Common myeloid progenitor, CD34-positive (primary cell): ENCODE results near the gene HFE.

Experiments
- CTCF ChIA-PET: fragments of 350-600 bp; sonication (Branson Sonifier 250); formaldehyde crosslinking; loops from one replicate; lab custom pipeline; 2021; ENCODE audit warnings: antibody characterized with exemption; lab: Charles Lee
- POLR2A ChIA-PET: fragments of 350-600 bp; sonication (Branson Sonifier 250); formaldehyde crosslinking; loops from one replicate; lab custom pipeline; 2021; ENCODE audit warnings: antibody characterized with exemption; lab: Charles Lee
- DNase-seq, 3 donors: peaks; one replicate each; pipeline versions ENCODE4 v3.0.0 to v3.0.0-alpha.2; 2013
- H3K27ac ChIP-seq, 2 experiments: 1 replicate in 1 of 2; 2 replicates in 1 of 2; pipeline ENCODE4 v1.7.0; 2013; ENCODE audit warnings: inconsistent platforms in 2 of 2, low read length in 2 of 2, mild to moderate bottlenecking in 2 of 2, low read depth in 1 of 2, moderate library complexity in 1 of 2; ENCODE audit not compliant: severe bottlenecking in 2 of 2, insufficient read depth in 1 of 2, poor library complexity in 1 of 2
- H3K27me3 ChIP-seq, 5 experiments: replicated peaks in 2 of 5; 1 replicate in 3 of 5; 2 replicates in 2 of 5; pipeline versions ENCODE4 v1.6.1 to v1.7.0; 2013; ENCODE audit warnings: low read length in 4 of 5, mild to moderate bottlenecking in 2 of 5, moderate library complexity in 2 of 5, inconsistent platforms in 1 of 5; ENCODE audit not compliant: insufficient read depth in 5 of 5, control insufficient read depth in 4 of 5
- H3K36me3 ChIP-seq, 4 experiments: 1 replicate in 2 of 4; 2 replicates in 2 of 4; pipeline versions ENCODE4 v1.6.1 to v1.7.0; 2013; ENCODE audit warnings: low read length in 3 of 4, control low read depth in 1 of 4, mild to moderate bottlenecking in 1 of 4; ENCODE audit not compliant: control insufficient read depth in 4 of 4, insufficient read depth in 4 of 4
- H3K4me1 ChIP-seq, 4 experiments: 1 replicate in 3 of 4; 2 replicates in 1 of 4; pipeline versions ENCODE4 v1.6.1 to v1.7.1; 2013; ENCODE audit warnings: low read length in 3 of 4, mild to moderate bottlenecking in 3 of 4, control low read depth in 1 of 4, inconsistent platforms in 1 of 4, moderate library complexity in 1 of 4; ENCODE audit not compliant: control insufficient read depth in 4 of 4, insufficient read depth in 4 of 4; ENCODE audit errors: control extremely low read depth in 1 of 4
- H3K4me3 ChIP-seq, 7 experiments: 1 replicate in 4 of 7; 2 replicates in 3 of 7; pipeline versions ENCODE4 v1.5.1 to v1.7.0; 2013; ENCODE audit warnings: mild to moderate bottlenecking in 7 of 7, low read length in 6 of 7, moderate library complexity in 6 of 7, inconsistent platforms in 2 of 7, low read depth in 2 of 7, control low read depth in 1 of 7; ENCODE audit not compliant: insufficient read depth in 4 of 7, control insufficient read depth in 1 of 7; ENCODE audit errors: extremely low read depth in 1 of 7
- H3K9me3 ChIP-seq, 5 experiments: 1 replicate in 4 of 5; 2 replicates in 1 of 5; pipeline versions ENCODE4 v1.6.1 to v1.7.1; 2013; ENCODE audit warnings: low read length in 4 of 5, mild to moderate bottlenecking in 2 of 5, inconsistent platforms in 1 of 5, low read depth in 1 of 5, moderate library complexity in 1 of 5; ENCODE audit not compliant: control insufficient read depth in 4 of 5, insufficient read depth in 2 of 5; ENCODE audit errors: control extremely low read depth in 1 of 5
- WGBS: methylation state at CpG from one replicate; pipeline ENCODE4 v1.1.5; 2013; ENCODE audit not compliant: insufficient coverage; 5-methylcytosine and 5-hydroxymethylcytosine counted together

Gene HFE

GRCh38 chr6:26094036-26094435 is 6.8 kb downstream of the HFE start:
- Histone ChIP-seq H3K36me3 (no peaks in the 10 kb centered on the region), H3K4me1 (no peaks in the 10 kb centered on the region), H3K27ac (no peak overlapping the region), H3K4me3 (no peak overlapping the region), H3K9me3 (no peaks in the 10 kb centered on the region), H3K27me3 (no peaks in the 10 kb centered on the region)
- WGBS: 86% methylated on average over 5 of the region's 5 CpGs
- ChIA-PET POLR2A (interaction anchor here (1.1 kb wide), 1 partner anchor 1039 kb away, joined by 3 read pairs; a partner anchor contains a TSS), CTCF (interaction anchor here (1.8 to 20.4 kb wide), 3 partner anchors 10 to 68 kb away, joined by 5 to 637 read pairs (median 8); a partner anchor contains a TSS)
- no peak for DNase-seq

- H3K9me3 ChIP-seq: no peaks in the 10 kb centered on the region
- H3K4me3 ChIP-seq: no peak overlapping the region
- no peaks in the 10 kb centered on the region for H3K27me3 ChIP-seq
- peaks cover 0 to under 1% (median 0%) of the 10 kb centered on the region in 4 experiments for H3K4me1 ChIP-seq
- CTCF ChIA-PET: interaction anchor here (0.9 to 20.4 kb wide), 14 partner anchors 10 to 99 kb away, joined by 3 to 637 read pairs (median 4); partner anchors contain the start of gene HFE
- POLR2A ChIA-PET: no interaction called here
- WGBS: no CpG with 5 or more reads among the region's 5 CpGs
- H3K27ac ChIP-seq: no peak overlapping the region
- DNase-seq: peak; percentile 72 to 81 (median 77)
- H3K36me3 ChIP-seq: no peaks in the 10 kb centered on the region
These were observed 10.1 kb downstream of the HFE start for GRCh38 chr6:26097268-26097875.

GRCh38 chr6:26103141-26103769 is 16.0 kb downstream of the HFE start:
- Histone ChIP-seq H3K4me3 (peak overlapping the region in 6 of 7 experiments; percentile 26 to 84 (median 71)), H3K4me1 (peaks cover 6 to 20% (median 14%) of the 10 kb centered on the region in 4 experiments), H3K27me3 (no peaks in the 10 kb centered on the region), H3K36me3 (no peaks in the 10 kb centered on the region), H3K9me3 (peaks cover 0 to 2% (median 0%) of the 10 kb centered on the region in 5 experiments), H3K27ac (peak overlapping the region in 1 of 2 experiments; percentile 81)
- CTCF ChIA-PET: interaction anchor here (1.2 to 20.4 kb wide), 5 partner anchors 10 to 55 kb away, joined by 3 to 637 read pairs (median 8); partner anchors contain the start of gene HFE
- POLR2A ChIA-PET: interaction anchor here (0.5 to 2.2 kb wide), 11 partner anchors 21 to 113 kb away, joined by 3 to 22 read pairs (median 4); a partner anchor contains a TSS
- WGBS: 52% methylated on average over 5 of the region's 9 CpGs
- DNase-seq: no peak

- POLR2A ChIA-PET: interaction anchor here (0.5 to 2.2 kb wide), 15 partner anchors 20 to 112 kb away, joined by 3 to 22 read pairs (median 4); a partner anchor contains a TSS
- DNase-seq: peak; percentile 95 to 98 (median 97)
- peaks cover 0 to 2% (median 0%) of the 10 kb centered on the region in 5 experiments for H3K9me3 ChIP-seq
- WGBS: under 1% methylated on average over 38 of the region's 39 CpGs
- H3K27ac ChIP-seq: peak overlapping the region; percentile 65 to 81
- H3K4me1 ChIP-seq: peaks cover 6 to 20% (median 14%) of the 10 kb centered on the region in 4 experiments
- peak overlapping the region; percentile 53 to 84 (median 67) for H3K4me3 ChIP-seq
- CTCF ChIA-PET: interaction anchor here (1.2 to 20.4 kb wide), 8 partner anchors 10 to 93 kb away, joined by 3 to 637 read pairs (median 6); partner anchors contain the start of gene HFE
- no peaks in the 10 kb centered on the region for H3K36me3 ChIP-seq
- no peaks in the 10 kb centered on the region for H3K27me3 ChIP-seq
These were observed 16.7 kb downstream of the HFE start for GRCh38 chr6:26103770-26104456.

- no peak for DNase-seq
- POLR2A ChIA-PET: interaction anchor here (0.6 to 2.2 kb wide), 9 partner anchors 19 to 84 kb away, joined by 4 to 22 read pairs (median 5); a partner anchor contains a TSS
- CTCF ChIA-PET: interaction anchor here (1.2 to 20.4 kb wide), 8 partner anchors 11 to 93 kb away, joined by 3 to 637 read pairs (median 6); partner anchors contain the start of gene HFE
These were observed 17.4 kb downstream of the HFE start for GRCh38 chr6:26104457-26105108.

GRCh38 chr6:26105109-26105730 is 18.0 kb downstream of the HFE start:
- Histone ChIP-seq H3K36me3 (no peaks in the 10 kb centered on the region), H3K27ac (no peak overlapping the region), H3K9me3 (peaks cover 0 to 2% (median 0%) of the 10 kb centered on the region in 5 experiments), H3K4me1 (peaks cover 6 to 20% (median 14%) of the 10 kb centered on the region in 4 experiments), H3K4me3 (no peak overlapping the region), H3K27me3 (no peaks in the 10 kb centered on the region)
- DNase-seq: no peak
- ChIA-PET CTCF (interaction anchor here (1.2 to 20.4 kb wide), 7 partner anchors 12 to 92 kb away, joined by 3 to 637 read pairs (median 6); partner anchors contain the start of gene HFE), POLR2A (interaction anchor here (0.7 to 2.2 kb wide), 2 partner anchors 19 to 82 kb away, joined by 5 to 22 read pairs; a partner anchor contains a TSS)
- WGBS: 73% methylated on average over 5 of the region's 8 CpGs

More at GRCh38 chr6:26104457-26105108, 17.4 kb downstream of the HFE start:
- Histone ChIP-seq H3K9me3 (peaks cover 0 to 2% (median 0%) of the 10 kb centered on the region in 5 experiments), H3K36me3 (no peaks in the 10 kb centered on the region), H3K4me3 (peak overlapping the region; percentile 53 to 84 (median 67)), H3K27ac (peak overlapping the region; percentile 65 to 81), H3K27me3 (no peaks in the 10 kb centered on the region), H3K4me1 (peaks cover 6 to 20% (median 14%) of the 10 kb centered on the region in 4 experiments)
- WGBS: 74% methylated on average over 14 of the region's 22 CpGs
